GM23338 (cell line): ENCODE measurements around the gene LCN10.

ENCODE experiments used
- JUNB ChIP-seq: IDR thresholded peaks from one replicate; pipeline ENCODE4 v1.6.1; 2016; ENCODE audit warnings: antibody characterized with exemption; ENCODE audit not compliant: unreplicated experiment
- POLR2AphosphoS5 ChIP-seq: IDR thresholded peaks from 2 replicates; pipeline ENCODE4 v1.6.1; 2016; ENCODE audit warnings: antibody characterized with exemption, low read depth
- TF ChIP-seq, protein P1 (sequence below), 2 experiments: fragments of 200-600 bp in 1 of 2; sonication (generic) in 1 of 2; conservative IDR thresholded peaks; 2 replicates each; pipeline versions ENCODE4 v1.5.1 to v1.6.1; 2016 to 2017; ENCODE audit warnings: antibody characterized with exemption in 2 of 2, low read depth in 2 of 2, mild to moderate bottlenecking in 2 of 2, moderate library complexity in 1 of 2
- TF ChIP-seq, protein P2 (sequence below): IDR thresholded peaks from 2 replicates; pipeline ENCODE4 v1.6.1; 2016; ENCODE audit warnings: antibody characterized with exemption

GRCh38 chr9:136740069-136740468, 2.7 kb downstream of the LCN10 start:
- TF ChIP-seq, protein P1, sequence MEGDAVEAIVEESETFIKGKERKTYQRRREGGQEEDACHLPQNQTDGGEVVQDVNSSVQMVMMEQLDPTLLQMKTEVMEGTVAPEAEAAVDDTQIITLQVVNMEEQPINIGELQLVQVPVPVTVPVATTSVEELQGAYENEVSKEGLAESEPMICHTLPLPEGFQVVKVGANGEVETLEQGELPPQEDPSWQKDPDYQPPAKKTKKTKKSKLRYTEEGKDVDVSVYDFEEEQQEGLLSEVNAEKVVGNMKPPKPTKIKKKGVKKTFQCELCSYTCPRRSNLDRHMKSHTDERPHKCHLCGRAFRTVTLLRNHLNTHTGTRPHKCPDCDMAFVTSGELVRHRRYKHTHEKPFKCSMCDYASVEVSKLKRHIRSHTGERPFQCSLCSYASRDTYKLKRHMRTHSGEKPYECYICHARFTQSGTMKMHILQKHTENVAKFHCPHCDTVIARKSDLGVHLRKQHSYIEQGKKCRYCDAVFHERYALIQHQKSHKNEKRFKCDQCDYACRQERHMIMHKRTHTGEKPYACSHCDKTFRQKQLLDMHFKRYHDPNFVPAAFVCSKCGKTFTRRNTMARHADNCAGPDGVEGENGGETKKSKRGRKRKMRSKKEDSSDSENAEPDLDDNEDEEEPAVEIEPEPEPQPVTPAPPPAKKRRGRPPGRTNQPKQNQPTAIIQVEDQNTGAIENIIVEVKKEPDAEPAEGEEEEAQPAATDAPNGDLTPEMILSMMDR (conservative IDR thresholded peaks at IDR 0.05; ENCODE audit: low read depth in 2 of 2): no peak
- TF ChIP-seq POLR2AphosphoS5 (no peak), JUNB (no peak)
- TF ChIP-seq, protein P2, sequence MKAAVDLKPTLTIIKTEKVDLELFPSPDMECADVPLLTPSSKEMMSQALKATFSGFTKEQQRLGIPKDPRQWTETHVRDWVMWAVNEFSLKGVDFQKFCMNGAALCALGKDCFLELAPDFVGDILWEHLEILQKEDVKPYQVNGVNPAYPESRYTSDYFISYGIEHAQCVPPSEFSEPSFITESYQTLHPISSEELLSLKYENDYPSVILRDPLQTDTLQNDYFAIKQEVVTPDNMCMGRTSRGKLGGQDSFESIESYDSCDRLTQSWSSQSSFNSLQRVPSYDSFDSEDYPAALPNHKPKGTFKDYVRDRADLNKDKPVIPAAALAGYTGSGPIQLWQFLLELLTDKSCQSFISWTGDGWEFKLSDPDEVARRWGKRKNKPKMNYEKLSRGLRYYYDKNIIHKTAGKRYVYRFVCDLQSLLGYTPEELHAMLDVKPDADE: no peak
